Endothelial cell of umbilical vein (primary cell): Measurements from ENCODE around the gene ARID5A.

ENCODE experiments used
- POLR2A ChIP-seq: IDR thresholded peaks from 2 replicates; pipeline ENCODE4 v1.6.1; 2012; ENCODE audit warnings: low read depth, mild to moderate bottlenecking, control low read depth, low read length
- POLR2AphosphoS5 ChIP-seq: IDR thresholded peaks from 2 replicates; pipeline ENCODE4 v1.6.1; 2012; ENCODE audit warnings: low read depth, mild to moderate bottlenecking, control low read depth, low read length, moderate library complexity; ENCODE audit not compliant: insufficient read depth
- TF ChIP-seq, protein P1 (sequence below), 2 donors: IDR thresholded peaks; 1 replicate in 1 of 2; 2 replicates in 1 of 2; pipeline ENCODE4 v1.5.1; 2011; ENCODE audit warnings: low read length in 2 of 2, mild to moderate bottlenecking in 2 of 2, moderate library complexity in 2 of 2, control low read depth in 1 of 2, inconsistent platforms in 1 of 2, low read depth in 1 of 2; ENCODE audit not compliant: insufficient read depth in 1 of 2; ENCODE audit errors: extremely low read depth in 1 of 2

DNA sequence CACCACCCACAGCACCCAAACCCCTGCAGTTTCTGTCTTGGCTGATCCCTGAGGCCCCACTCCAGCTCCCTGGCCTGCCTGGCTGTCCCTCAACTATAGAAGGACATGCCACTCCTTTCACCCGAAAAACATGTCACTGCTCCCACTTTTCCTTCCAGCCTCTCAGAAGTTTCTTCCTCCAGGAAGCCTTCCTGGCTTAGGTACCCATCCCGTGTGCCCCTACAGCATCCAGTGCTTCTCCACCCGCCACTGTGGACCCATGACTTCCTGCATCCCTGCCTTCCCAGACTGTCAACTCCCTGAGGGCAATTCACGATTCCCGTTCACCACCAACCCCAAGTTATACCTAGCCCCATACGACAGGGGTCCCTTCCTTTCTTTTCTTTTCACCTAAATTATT, 21.5 kb downstream of the ARID5A start:
- TF ChIP-seq POLR2AphosphoS5 (no peak), POLR2A (no peak)
- TF ChIP-seq, protein P1, sequence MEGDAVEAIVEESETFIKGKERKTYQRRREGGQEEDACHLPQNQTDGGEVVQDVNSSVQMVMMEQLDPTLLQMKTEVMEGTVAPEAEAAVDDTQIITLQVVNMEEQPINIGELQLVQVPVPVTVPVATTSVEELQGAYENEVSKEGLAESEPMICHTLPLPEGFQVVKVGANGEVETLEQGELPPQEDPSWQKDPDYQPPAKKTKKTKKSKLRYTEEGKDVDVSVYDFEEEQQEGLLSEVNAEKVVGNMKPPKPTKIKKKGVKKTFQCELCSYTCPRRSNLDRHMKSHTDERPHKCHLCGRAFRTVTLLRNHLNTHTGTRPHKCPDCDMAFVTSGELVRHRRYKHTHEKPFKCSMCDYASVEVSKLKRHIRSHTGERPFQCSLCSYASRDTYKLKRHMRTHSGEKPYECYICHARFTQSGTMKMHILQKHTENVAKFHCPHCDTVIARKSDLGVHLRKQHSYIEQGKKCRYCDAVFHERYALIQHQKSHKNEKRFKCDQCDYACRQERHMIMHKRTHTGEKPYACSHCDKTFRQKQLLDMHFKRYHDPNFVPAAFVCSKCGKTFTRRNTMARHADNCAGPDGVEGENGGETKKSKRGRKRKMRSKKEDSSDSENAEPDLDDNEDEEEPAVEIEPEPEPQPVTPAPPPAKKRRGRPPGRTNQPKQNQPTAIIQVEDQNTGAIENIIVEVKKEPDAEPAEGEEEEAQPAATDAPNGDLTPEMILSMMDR (IDR thresholded peaks at IDR 0.05; ENCODE audit: extremely low read depth in 1 of 2, insufficient read depth in 1 of 2, low read depth in 1 of 2, low read length in 2 of 2): no peak
